Stomach (tissue), 4 donors: ENCODE results near the gene PSD4.

Experiments used
- POLR2A ChIP-seq, 4 donors: fragments of 450-650 bp; IDR thresholded peaks; one replicate each; pipeline ENCODE4 v1.6.1; 2016; ENCODE audit warnings: antibody characterized with exemption in 4 of 4, control low read depth in 2 of 4, mild to moderate bottlenecking in 1 of 4, moderate library complexity in 1 of 4
- TF ChIP-seq, protein P1 (sequence below), 7 experiments: fragments of 450-650 bp in 4 of 7; fragments of 200-600 bp in 3 of 7; sonication (generic) in 3 of 7; IDR thresholded peaks; one replicate each; pipeline ENCODE4 v1.5.1; 2016 to 2019; ENCODE audit warnings: antibody characterized with exemption in 7 of 7, control low read depth in 2 of 7, mild to moderate bottlenecking in 1 of 7

GRCh38 chr2:113232740-113233139 is 59.0 kb downstream of the PSD4 start:
- TF ChIP-seq, protein P1, sequence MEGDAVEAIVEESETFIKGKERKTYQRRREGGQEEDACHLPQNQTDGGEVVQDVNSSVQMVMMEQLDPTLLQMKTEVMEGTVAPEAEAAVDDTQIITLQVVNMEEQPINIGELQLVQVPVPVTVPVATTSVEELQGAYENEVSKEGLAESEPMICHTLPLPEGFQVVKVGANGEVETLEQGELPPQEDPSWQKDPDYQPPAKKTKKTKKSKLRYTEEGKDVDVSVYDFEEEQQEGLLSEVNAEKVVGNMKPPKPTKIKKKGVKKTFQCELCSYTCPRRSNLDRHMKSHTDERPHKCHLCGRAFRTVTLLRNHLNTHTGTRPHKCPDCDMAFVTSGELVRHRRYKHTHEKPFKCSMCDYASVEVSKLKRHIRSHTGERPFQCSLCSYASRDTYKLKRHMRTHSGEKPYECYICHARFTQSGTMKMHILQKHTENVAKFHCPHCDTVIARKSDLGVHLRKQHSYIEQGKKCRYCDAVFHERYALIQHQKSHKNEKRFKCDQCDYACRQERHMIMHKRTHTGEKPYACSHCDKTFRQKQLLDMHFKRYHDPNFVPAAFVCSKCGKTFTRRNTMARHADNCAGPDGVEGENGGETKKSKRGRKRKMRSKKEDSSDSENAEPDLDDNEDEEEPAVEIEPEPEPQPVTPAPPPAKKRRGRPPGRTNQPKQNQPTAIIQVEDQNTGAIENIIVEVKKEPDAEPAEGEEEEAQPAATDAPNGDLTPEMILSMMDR (IDR thresholded peaks at IDR 0.05) = no peak
- no peak for TF ChIP-seq POLR2A (IDR thresholded peaks at IDR 0.05)
